HT-29 (cell line): ENCODE results near the gene CCDC78. TPM values are rescaled to one million over a fixed set of nuclear protein-coding genes. Genes with fewer than 3 reads are reported as not detected.

Experiments
- DNase-seq: peaks from one replicate; pipeline ENCODE4 v3.0.0-alpha.2; 2015; ENCODE audit warnings: low spot score
- total RNA-seq: library from RNA; depleted of rRNA; stranded (reverse); fragments of >200 nt; shearing (Covaris generic); gene quantifications from 2 replicates; pipeline ENCODE4 v1.2.3, GENCODE V29; 2014

Gene CCDC78
- total RNA-seq, 1 experiment from 2014 or later, result 22.9 TPM

GRCh38 chr16:740459-740763, 14.2 kb upstream of the CCDC78 start:
- DNase-seq, result no peak

GRCh38 chr16:739560-740458, 13.6 kb upstream of the CCDC78 start:
- DNase-seq, result no peak

- no peak for DNase-seq
Measured at GRCh38 chr16:736936-737481, 10.8 kb upstream of the CCDC78 start.

GRCh38 chr16:735982-736453, 9.8 kb upstream of the CCDC78 start:
- DNase-seq, result no peak

GRCh38 chr16:734981-735881, 9.0 kb upstream of the CCDC78 start:
- no peak for DNase-seq

GRCh38 chr16:734208-734980, 8.2 kb upstream of the CCDC78 start:
- no peak for DNase-seq

GRCh38 chr16:733382-734207, 7.4 kb upstream of the CCDC78 start:
- no peak for DNase-seq

- DNase-seq, result no peak
Measured at GRCh38 chr16:732936-733335, 6.7 kb upstream of the CCDC78 start.

GRCh38 chr16:732332-732731, 6.1 kb upstream of the CCDC78 start:
- DNase-seq, result no peak

- DNase-seq, result no peak
Measured at GRCh38 chr16:730666-731509, 4.6 kb upstream of the CCDC78 start.

- DNase-seq, result no peak
Measured at GRCh38 chr16:729768-730665, 3.8 kb upstream of the CCDC78 start.

GRCh38 chr16:728890-729744, 2.9 kb upstream of the CCDC78 start:
- DNase-seq, result no peak

GRCh38 chr16:728131-728889, 2.1 kb upstream of the CCDC78 start:
- DNase-seq, result peak; percentile 82

- peak; percentile 28 for DNase-seq
Measured at GRCh38 chr16:727291-727977, 1.2 kb upstream of the CCDC78 start.

- no peak for DNase-seq
Measured at GRCh38 chr16:726188-726437, 130 bp downstream of the CCDC78 start.

- DNase-seq, result peak; percentile 1
Measured at GRCh38 chr16:725463-726187, 618 bp downstream of the CCDC78 start.
